HEK293 (cell line): ENCODE data around the gene SMAGP.

ENCODE experiments used
- CTCF ChIP-seq: fragments of 450-650 bp; formaldehyde crosslinking; IDR thresholded peaks from 2 replicates; pipeline ENCODE4 v1.5.1; 2016; ENCODE audit warnings: missing biosample characterization, missing genetic modification characterization
- REST ChIP-seq: fragments of 450-650 bp; formaldehyde crosslinking; IDR thresholded peaks from 2 replicates; pipeline ENCODE4 v1.5.1; 2016; ENCODE audit warnings: missing biosample characterization, missing genetic modification characterization
- SALL2 ChIP-seq: fragments of 450-650 bp; formaldehyde crosslinking; IDR thresholded peaks from 2 replicates; pipeline ENCODE4 v1.5.0; 2017; ENCODE audit warnings: missing biosample characterization, mild to moderate bottlenecking, missing genetic modification characterization, borderline replicate concordance
- ZNF350 ChIP-seq: fragments of 450-650 bp; formaldehyde crosslinking; IDR thresholded peaks from 2 replicates; pipeline ENCODE4 v1.5.0; 2017; ENCODE audit warnings: missing biosample characterization, mild to moderate bottlenecking, missing genetic modification characterization
- ZSCAN18 ChIP-seq: fragments of 450-650 bp; formaldehyde crosslinking; IDR thresholded peaks from 2 replicates; pipeline ENCODE4 v1.5.1; 2016; ENCODE audit warnings: missing biosample characterization, missing genetic modification characterization

- TF ChIP-seq ZSCAN18 (tag by site-specific recombination): no peak
- no peak for TF ChIP-seq CTCF (tag by site-specific recombination)
- TF ChIP-seq ZNF350 (tag by site-specific recombination): no peak
- no peak for TF ChIP-seq SALL2 (tag by site-specific recombination)
- TF ChIP-seq REST (tag by site-specific recombination): no peak
These were observed 45.6 kb downstream of the SMAGP start for GRCh38 chr12:51224625-51225024.
